Esophagus squamous epithelium (tissue), 5 donors: ENCODE data around the gene KAZN. TPM values are rescaled to one million over a fixed set of nuclear protein-coding genes. Genes with fewer than 3 reads are reported as not detected.

Experiments
- DNase-seq: peaks from one replicate; lab custom pipeline; 2025; lab: John Stamatoyannopoulos, UW
- H3K27ac ChIP-seq, 4 donors: fragments of 200-600 bp; sonication (generic); one replicate each; pipeline ENCODE4 v1.5.1; 2016 to 2019; ENCODE audit warnings: mild to moderate bottlenecking in 1 of 4
- H3K27me3 ChIP-seq, 4 donors: fragments of 200-600 bp; sonication (generic); 1 replicate in 3 of 4; 2 replicates in 1 of 4; pipeline versions ENCODE4 v1.5.1 to v1.6.0; 2017 to 2021; ENCODE audit warnings: antibody characterized with exemption in 1 of 4
- H3K36me3 ChIP-seq, 3 donors: fragments of 200-600 bp; sonication (generic); one replicate each; pipeline ENCODE4 v1.5.1; 2016 to 2019
- H3K4me1 ChIP-seq, 3 donors: fragments of 200-600 bp; sonication (generic); one replicate each; pipeline ENCODE4 v1.5.1; 2017 to 2019
- H3K4me3 ChIP-seq, 4 donors: fragments of 200-600 bp; sonication (generic); 1 replicate in 3 of 4; 2 replicates in 1 of 4; pipeline ENCODE4 v1.5.1; 2016 to 2019; ENCODE audit warnings: mild to moderate bottlenecking in 2 of 4, moderate library complexity in 1 of 4
- H3K9me3 ChIP-seq, 3 donors: fragments of 200-600 bp; sonication (generic); one replicate each; pipeline ENCODE4 v1.5.1; 2016 to 2019
- POLR2A ChIP-seq, 4 donors: fragments of 450-650 bp; IDR thresholded peaks; one replicate each; pipeline ENCODE4 v1.6.1; 2017; ENCODE audit warnings: antibody characterized with exemption in 4 of 4, mild to moderate bottlenecking in 4 of 4, moderate library complexity in 3 of 4
- WGBS, 2 donors: methylation state at CpG; one replicate each; pipeline ENCODE4 v1.1.5; 2018; 5-methylcytosine and 5-hydroxymethylcytosine counted together
- intact Hi-C: fragments of 100-400 bp; cut with DNase I; formaldehyde crosslinking; loops from one replicate; pipeline ENCODE4 v1.15.0; 2022
- total RNA-seq, 4 donors: library from RNA; depleted of rRNA; stranded (reverse); fragments of >200 nt; gene quantifications; one replicate each; pipeline ENCODE4 v1.1.0, GENCODE V29; 2016
- TF ChIP-seq, protein P1 (sequence below), 6 experiments: fragments of 450-650 bp in 4 of 6; fragments of 200-600 bp in 2 of 6; sonication (generic) in 2 of 6; IDR thresholded peaks; one replicate each; pipeline ENCODE4 v1.5.1; 2016 to 2019; ENCODE audit warnings: antibody characterized with exemption in 6 of 6, mild to moderate bottlenecking in 4 of 6, moderate library complexity in 4 of 6
- donor health status: DM: yes; HTN: yes; CAD: no.

Gene KAZN
- total RNA-seq, 4 donors from 2014 or later, result 25.0 to 54.5 (median 30.8) TPM

DNA sequence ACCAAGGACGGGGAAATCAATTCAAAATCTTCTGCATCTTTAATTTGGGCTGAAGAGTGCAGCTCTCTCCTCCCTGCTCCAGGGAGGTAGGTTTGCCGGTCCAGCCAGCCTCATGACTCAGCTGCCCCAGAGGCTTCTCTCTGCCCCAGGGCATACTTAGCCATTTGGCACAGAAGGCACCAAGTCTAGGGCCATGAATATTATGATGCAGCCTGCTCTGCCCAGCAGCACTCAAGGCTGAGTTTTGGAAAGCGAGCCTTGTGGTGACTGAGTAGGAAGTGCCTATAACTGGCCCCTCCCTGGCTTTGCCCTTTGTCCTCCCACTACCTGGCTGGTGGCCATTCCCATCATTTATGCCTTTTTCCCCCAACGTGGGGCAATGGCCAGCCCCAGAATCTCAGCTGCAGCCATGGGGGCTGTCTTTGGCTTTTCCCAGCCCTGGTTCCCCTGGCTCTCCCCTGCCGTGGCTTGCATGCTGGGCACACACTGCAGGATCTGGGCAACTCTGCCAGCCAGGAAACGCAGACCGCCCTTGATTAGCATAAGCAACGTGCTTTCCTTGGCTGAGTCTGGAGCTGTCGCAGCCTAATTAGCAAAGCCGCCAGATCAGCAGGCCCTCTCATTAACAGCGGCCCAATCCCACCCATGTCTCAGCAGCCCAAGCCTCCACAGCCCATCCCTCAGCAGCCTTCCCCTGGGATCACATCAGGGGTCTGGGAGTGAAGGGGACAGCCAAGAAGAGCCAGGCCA is 296.5 kb downstream of the KAZN start:
- H3K27ac ChIP-seq, result peak overlapping the region; percentile 51 to 76 (median 56)
- 32 to 60% methylated on average over 1 to 5 of the region's 11 CpGs for WGBS, 2 donors
- H3K4me1 ChIP-seq, result peaks cover 10 to 24% (median 13%) of the 10 kb centered on the region in 3 donors
- H3K9me3 ChIP-seq, result no peaks in the 10 kb centered on the region
- TF ChIP-seq POLR2A (IDR thresholded peaks at IDR 0.05), result no peak
- TF ChIP-seq, protein P1, sequence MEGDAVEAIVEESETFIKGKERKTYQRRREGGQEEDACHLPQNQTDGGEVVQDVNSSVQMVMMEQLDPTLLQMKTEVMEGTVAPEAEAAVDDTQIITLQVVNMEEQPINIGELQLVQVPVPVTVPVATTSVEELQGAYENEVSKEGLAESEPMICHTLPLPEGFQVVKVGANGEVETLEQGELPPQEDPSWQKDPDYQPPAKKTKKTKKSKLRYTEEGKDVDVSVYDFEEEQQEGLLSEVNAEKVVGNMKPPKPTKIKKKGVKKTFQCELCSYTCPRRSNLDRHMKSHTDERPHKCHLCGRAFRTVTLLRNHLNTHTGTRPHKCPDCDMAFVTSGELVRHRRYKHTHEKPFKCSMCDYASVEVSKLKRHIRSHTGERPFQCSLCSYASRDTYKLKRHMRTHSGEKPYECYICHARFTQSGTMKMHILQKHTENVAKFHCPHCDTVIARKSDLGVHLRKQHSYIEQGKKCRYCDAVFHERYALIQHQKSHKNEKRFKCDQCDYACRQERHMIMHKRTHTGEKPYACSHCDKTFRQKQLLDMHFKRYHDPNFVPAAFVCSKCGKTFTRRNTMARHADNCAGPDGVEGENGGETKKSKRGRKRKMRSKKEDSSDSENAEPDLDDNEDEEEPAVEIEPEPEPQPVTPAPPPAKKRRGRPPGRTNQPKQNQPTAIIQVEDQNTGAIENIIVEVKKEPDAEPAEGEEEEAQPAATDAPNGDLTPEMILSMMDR (IDR thresholded peaks at IDR 0.05), result no peak
- no peak for DNase-seq
- H3K36me3 ChIP-seq, result no peaks in the 10 kb centered on the region
- no peaks in the 10 kb centered on the region for H3K27me3 ChIP-seq
- intact Hi-C loops, result no loop called here
- H3K4me3 ChIP-seq, result no peak overlapping the region

DNA sequence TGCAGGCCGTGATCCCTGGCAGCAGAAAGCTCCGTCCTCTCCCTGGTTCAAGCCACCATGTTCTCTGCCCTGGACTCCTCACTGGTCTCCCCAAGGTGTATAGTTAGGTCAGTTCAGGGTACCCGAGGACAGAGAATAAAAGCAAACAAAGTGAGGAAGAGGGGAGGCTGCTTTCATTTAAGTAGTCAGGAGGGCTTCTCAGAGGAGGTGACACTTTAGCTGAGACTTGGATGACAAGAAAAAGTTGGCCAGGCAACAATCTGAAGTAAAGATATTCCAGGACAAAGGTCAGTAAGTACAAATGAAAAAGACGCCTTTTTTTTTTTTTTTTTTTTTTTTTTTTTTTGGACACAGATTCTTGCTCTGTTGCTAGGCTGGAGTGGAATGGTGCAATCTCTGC is 297.2 kb downstream of the KAZN start:
- Histone ChIP-seq H3K9me3 (no peaks in the 10 kb centered on the region), H3K27ac (peak overlapping the region in 2 of 4 donors; percentile 54 to 59)

DNA sequence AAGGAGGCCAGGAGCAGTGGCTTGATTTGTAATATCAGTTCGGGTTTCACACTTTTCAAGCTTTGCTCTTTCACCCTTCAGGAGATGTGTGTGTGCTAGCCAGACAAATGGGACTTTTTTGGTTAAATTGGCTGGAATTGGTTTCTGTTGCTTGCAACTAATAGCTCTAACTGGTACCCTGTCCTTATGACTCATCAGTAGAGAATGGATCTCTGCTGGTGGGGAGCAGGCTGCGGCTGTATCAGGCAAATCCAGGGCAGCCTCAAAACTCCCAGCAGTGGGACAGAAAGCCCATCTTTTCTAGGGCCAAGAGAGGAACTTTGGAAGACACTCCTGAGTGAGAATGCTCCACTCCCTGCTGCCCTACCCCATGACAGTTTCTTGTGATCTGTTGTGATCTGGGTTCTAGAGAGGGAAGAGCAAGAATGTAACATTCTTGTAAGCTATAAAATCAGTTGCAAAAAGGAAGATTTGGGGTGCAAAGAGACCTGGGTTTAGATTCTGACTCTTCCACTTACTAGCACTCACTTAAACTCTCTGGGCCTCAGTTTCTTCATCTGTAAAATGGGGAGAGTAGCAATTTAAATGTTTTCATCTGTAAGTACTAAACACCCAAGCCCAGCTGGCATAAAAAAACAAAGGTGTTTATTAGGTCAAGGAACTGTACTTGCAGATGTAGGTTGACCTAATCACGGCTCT is 298.0 kb downstream of the KAZN start:
- Histone ChIP-seq H3K27ac (no peak overlapping the region), H3K4me1 (peaks cover 10 to 24% (median 13%) of the 10 kb centered on the region in 3 donors), H3K9me3 (no peaks in the 10 kb centered on the region), H3K27me3 (no peaks in the 10 kb centered on the region), H3K4me3 (no peak overlapping the region), H3K36me3 (no peaks in the 10 kb centered on the region)
- 76 to 96% methylated on average over 2 to 3 of the region's 3 CpGs for WGBS, 2 donors
- TF ChIP-seq, protein P1 (IDR thresholded peaks at IDR 0.05), result no peak
- TF ChIP-seq POLR2A (IDR thresholded peaks at IDR 0.05), result no peak
- intact Hi-C loops, result no loop called here
- DNase-seq, result no peak

More for the DNA sequence above, 297.2 kb downstream of the KAZN start:
- Histone ChIP-seq H3K4me1 (peaks cover 10 to 24% (median 13%) of the 10 kb centered on the region in 3 donors), H3K36me3 (no peaks in the 10 kb centered on the region), H3K4me3 (no peak overlapping the region), H3K27me3 (no peaks in the 10 kb centered on the region)
- intact Hi-C loops, result no loop called here
- 67 to 100% methylated on average over 2 to 4 of the region's 4 CpGs for WGBS, 2 donors
- TF ChIP-seq, protein P1 (IDR thresholded peaks at IDR 0.05), result no peak
- no peak for TF ChIP-seq POLR2A (IDR thresholded peaks at IDR 0.05)
- DNase-seq, result no peak

DNA sequence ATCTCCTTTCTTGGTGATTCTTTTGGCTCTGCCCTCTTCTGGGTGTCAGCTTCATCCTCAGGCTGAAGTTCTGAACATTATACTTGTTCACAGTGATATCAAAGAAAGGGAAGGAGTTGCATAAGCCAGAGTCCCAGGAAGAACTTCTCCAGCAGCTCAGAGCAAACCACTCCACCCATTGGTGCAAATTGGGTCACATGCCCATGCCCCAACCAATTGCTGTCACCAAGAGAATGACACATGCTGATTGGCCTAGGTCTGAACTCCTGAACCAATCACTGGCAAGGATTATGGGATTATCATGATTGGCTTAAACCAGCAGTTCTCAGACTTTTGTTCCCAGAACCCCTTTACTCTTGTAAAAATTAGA is 298.6 kb downstream of the KAZN start:
- no peak overlapping the region for H3K27ac ChIP-seq
- intact Hi-C loops, result no loop called here
- DNase-seq, result no peak
- H3K9me3 ChIP-seq, result no peaks in the 10 kb centered on the region
- TF ChIP-seq POLR2A (IDR thresholded peaks at IDR 0.05), result no peak
- TF ChIP-seq, protein P1 (IDR thresholded peaks at IDR 0.05), result no peak
- H3K4me1 ChIP-seq, result peaks cover 10 to 24% (median 13%) of the 10 kb centered on the region in 3 donors
- no peak overlapping the region for H3K4me3 ChIP-seq
- H3K27me3 ChIP-seq, result no peaks in the 10 kb centered on the region
- no peaks in the 10 kb centered on the region for H3K36me3 ChIP-seq

DNA sequence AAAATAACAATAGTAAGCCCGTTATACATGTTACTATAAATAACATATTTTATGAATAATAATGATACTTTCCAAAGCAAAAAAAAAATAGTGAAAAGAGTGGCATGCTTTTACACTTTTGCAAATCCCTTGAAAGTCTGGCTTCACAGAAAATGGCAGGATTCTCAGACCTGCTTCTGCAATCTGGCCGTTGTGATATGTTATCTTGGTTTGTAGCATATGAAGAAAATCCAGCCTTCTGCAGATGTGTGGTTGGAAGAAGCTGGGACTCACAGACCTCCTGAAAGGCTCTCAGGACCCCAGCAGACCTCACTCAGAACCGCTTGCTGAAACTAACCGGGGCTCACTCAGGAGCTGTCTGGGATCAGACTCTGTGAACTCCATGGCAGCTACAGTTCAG is 299.1 kb downstream of the KAZN start:
- TF ChIP-seq, protein P1 (IDR thresholded peaks at IDR 0.05), result no peak
- TF ChIP-seq POLR2A (IDR thresholded peaks at IDR 0.05), result no peak
- no peaks in the 10 kb centered on the region for H3K36me3 ChIP-seq
- no peak for DNase-seq
- H3K9me3 ChIP-seq, result no peaks in the 10 kb centered on the region
- no peak overlapping the region for H3K27ac ChIP-seq
- no peaks in the 10 kb centered on the region for H3K27me3 ChIP-seq
- intact Hi-C loops, result no loop called here
- peaks cover 10 to 24% (median 13%) of the 10 kb centered on the region in 3 donors for H3K4me1 ChIP-seq
- H3K4me3 ChIP-seq, result no peak overlapping the region
- 73 to 75% methylated on average over 3 to 4 of the region's 4 CpGs for WGBS, 2 donors
